K562 (cell line): Measurements from ENCODE around the gene UBXN6. TPM values are rescaled to one million over a fixed set of nuclear protein-coding genes. Genes with fewer than 3 reads are reported as not detected.

ENCODE experiments used
- ATAC-seq: fragments of 200-7000 bp; cut with Tn5 transposase; 3 replicates; pipeline ENCODE4 v1.9.1; 2020; ENCODE audit warnings: moderate library complexity
- BruUV-seq: library from RNA; stranded (reverse); fragments of 400-500 nt; replicated peaks from 2 replicates; lab custom pipeline; 2021; lab: Mats Ljungman, UMichigan
- CTCF ChIA-PET: fragments of 300-600 bp; formaldehyde crosslinking; extraction: SDS; loops from one replicate; lab custom pipeline; 2021; ENCODE audit warnings: low intra/inter-chr PET ratio; lab: Yijun Ruan, JAX
- POLR2A ChIA-PET: fragments of 300-600, 350-650 bp; sonication (Branson Sonifier 250); formaldehyde crosslinking; extraction: SDS; loops from one replicate; lab custom pipeline; 2021; ENCODE audit warnings: antibody characterized with exemption, inconsistent platforms; lab: Yijun Ruan, JAX
- DNase-seq, 4 experiments: peaks; one replicate each; pipeline versions ENCODE4 v3.0.0 to v3.0.0-alpha.2; 2011 to 2018; ENCODE audit warnings: low spot score in 3 of 4, mixed read lengths in 3 of 4; ENCODE audit errors: extremely low read depth in 1 of 4
- FAIRE-seq: peaks from 2 replicates; lab custom pipeline; 2011; peaks lifted over from hg19 to GRCh38; lab: Jason Lieb, UNC
- H2AFZ ChIP-seq: 2 replicates; pipeline ENCODE4 v1.6.0; 2011; ENCODE audit warnings: low read depth, low read length, control low read depth, inconsistent platforms
- H3K27ac ChIP-seq: fragments of 200-600 bp; 3 replicates; pipeline ENCODE4 v1.8.0; 2011; ENCODE audit warnings: low read depth, mild to moderate bottlenecking, control low read depth, inconsistent platforms, low read length, moderate library complexity, mixed read lengths; ENCODE audit errors: extremely low read depth
- H3K27me3 ChIP-seq, 2 experiments: fragments of 300-600 bp in 1 of 2; 2 replicates in 1 of 2; 3 replicates in 1 of 2; pipeline versions ENCODE4 v1.6.0 to v1.8.0; 2011; ENCODE audit warnings: inconsistent platforms in 2 of 2, low read length in 2 of 2, mild to moderate bottlenecking in 1 of 2, mixed read lengths in 1 of 2, moderate library complexity in 1 of 2; ENCODE audit not compliant: control insufficient read depth in 2 of 2, insufficient read depth in 2 of 2
- H3K36me3 ChIP-seq: fragments of 300-600 bp; 3 replicates; pipeline ENCODE4 v1.8.0; 2011; ENCODE audit warnings: mild to moderate bottlenecking, low read length, inconsistent platforms; ENCODE audit not compliant: control insufficient read depth, insufficient read depth
- H3K4me1 ChIP-seq, 2 experiments: fragments of 200-600 bp in 1 of 2; replicated peaks in 1 of 2; 2 replicates in 1 of 2; 3 replicates in 1 of 2; pipeline versions ENCODE4 v1.5.1 to v1.8.0; 2011; ENCODE audit warnings: inconsistent platforms in 2 of 2, low read length in 2 of 2, mild to moderate bottlenecking in 1 of 2, mixed read lengths in 1 of 2, moderate library complexity in 1 of 2; ENCODE audit not compliant: control insufficient read depth in 2 of 2, insufficient read depth in 2 of 2
- H3K4me2 ChIP-seq: 2 replicates; pipeline ENCODE4 v1.6.1; 2011; ENCODE audit warnings: low read length, control low read depth, inconsistent platforms, mixed read lengths; ENCODE audit not compliant: insufficient read depth
- H3K4me3 ChIP-seq: fragments of 200-600 bp; sonication (generic), shearing (Covaris generic); 2 replicates; pipeline ENCODE4 v1.5.1; 2016; ENCODE audit warnings: control low read depth, inconsistent platforms
- H3K79me2 ChIP-seq: fragments of 200-600 bp; 3 replicates; pipeline ENCODE4 v1.8.0; 2011; ENCODE audit warnings: low read length, inconsistent platforms; ENCODE audit not compliant: control insufficient read depth, insufficient read depth
- H3K9ac ChIP-seq, 2 experiments: 2 replicates each; pipeline versions ENCODE4 v1.6.0 to v1.6.1; 2011; ENCODE audit warnings: low read depth in 2 of 2, low read length in 2 of 2, control low read depth in 1 of 2, inconsistent platforms in 1 of 2, mild to moderate bottlenecking in 1 of 2, mixed read lengths in 1 of 2; ENCODE audit not compliant: insufficient read depth in 1 of 2
- H3K9me1 ChIP-seq: one replicate; pipeline ENCODE4 v1.6.0; 2011; ENCODE audit warnings: inconsistent platforms, mild to moderate bottlenecking, low read length, moderate library complexity; ENCODE audit not compliant: control insufficient read depth, insufficient read depth
- H3K9me3 ChIP-seq: replicated peaks from 2 replicates; pipeline ENCODE4 v1.5.1; 2011; ENCODE audit warnings: low read depth, low read length, inconsistent platforms; ENCODE audit not compliant: control insufficient read depth, insufficient read depth
- H4K20me1 ChIP-seq: replicated peaks from 2 replicates; pipeline ENCODE4 v1.6.1; 2011; ENCODE audit warnings: low read length, inconsistent platforms, mixed read lengths; ENCODE audit not compliant: control insufficient read depth, insufficient read depth
- IRF9 ChIP-seq: fragments of 450-650 bp; IDR thresholded peaks from 2 replicates; pipeline ENCODE4 v1.6.1; 2016; ENCODE audit warnings: missing biosample characterization, missing genetic modification characterization
- PML ChIP-seq: IDR thresholded peaks from 2 replicates; pipeline ENCODE4 v1.6.1; 2012; ENCODE audit warnings: low read length, inconsistent platforms
- POLR2A ChIP-seq: fragments of 450-650 bp; conservative IDR thresholded peaks from 2 replicates; pipeline ENCODE4 v1.6.1; 2016
- POLR2B ChIP-seq: fragments of 450-650 bp; IDR thresholded peaks from 2 replicates; pipeline ENCODE4 v1.6.1; 2018; ENCODE audit warnings: low read depth; ENCODE audit not compliant: partially characterized antibody
- POLR2G ChIP-seq: fragments of 200-400 bp; formaldehyde crosslinking; IDR thresholded peaks from 2 replicates; pipeline ENCODE4 v1.6.1; 2017; ENCODE audit warnings: low read depth, mild to moderate bottlenecking, antibody characterized with exemption, low read length, moderate library complexity
- ZBTB33 ChIP-seq: sonication (generic); formaldehyde crosslinking; IDR thresholded peaks from 2 replicates; pipeline ENCODE4 v1.8.1; 2023; ENCODE audit warnings: mild to moderate bottlenecking, missing genetic modification reagents
- ZC3H11A ChIP-seq: IDR thresholded peaks from 2 replicates; pipeline ENCODE4 v1.6.1; 2012; ENCODE audit warnings: low read depth, low read length, improper control_type of control experiment
- ZNF143 ChIP-seq: sonication (generic); formaldehyde crosslinking; IDR thresholded peaks from 2 replicates; pipeline ENCODE4 v1.9.0; 2022; ENCODE audit warnings: mild to moderate bottlenecking, missing genetic modification reagents
- ZNF407 ChIP-seq: fragments of 450-650 bp; IDR thresholded peaks from 2 replicates; pipeline ENCODE4 v1.6.1; 2016; ENCODE audit warnings: low read depth
- WGBS: fragments of 100-300 bp; shearing (Covaris generic); methylation state at CpG from one replicate; pipeline ENCODE4 v1.1.6; 2016; ENCODE audit warnings: low coverage, mixed read lengths; ENCODE audit not compliant: insufficient coverage; ENCODE audit errors: missing lambda C conversion rate; 5-methylcytosine and 5-hydroxymethylcytosine counted together
- in situ Hi-C: fragments of 300-500 bp; cut with MboI; formaldehyde crosslinking; loops from 4 replicates; pipeline ENCODE4 v1.15.0; 2018; ENCODE audit warnings: inconsistent platforms, mixed read lengths
- intact Hi-C: fragments of 100-400 bp; cut with micrococcal nuclease; formaldehyde crosslinking; loops from 2 replicates; pipeline ENCODE4 v1.14.2; 2022
- polyA plus RNA-seq, 8 experiments: library from polyadenylated mRNA; depleted of rRNA in 4 of 8; stranded (reverse) in 5 of 8; unstranded in 3 of 8; fragments of >200 nt; fragmentation: Nextera tagmentation in 2 of 8; fragmentation: Illumina TruSeq in 1 of 8; extraction: Ambion mirVana in 2 of 8; extraction: Trizol in 1 of 8; gene quantifications; 2 replicates each; pipeline versions ENCODE4 v1.2.1 to v1.2.3, GENCODE V29; 2011 to 2014; ENCODE audit warnings: inconsistent platforms in 1 of 8, missing spikeins in 1 of 8
- total RNA-seq, 7 experiments: library from RNA; depleted of rRNA in 6 of 7; stranded (reverse); fragments of >200 nt in 6 of 7; fragmentation: Illumina TruSeq in 2 of 7; extraction: Trizol in 2 of 7; gene quantifications; 2 replicates each; pipeline versions ENCODE4 v1.2.1 to v1.2.3, GENCODE V29; 2011 to 2021; ENCODE audit warnings: low replicate concordance in 1 of 7

Gene UBXN6
- total and polyA plus RNA-seq, 9 of the 15 experiments (the other 6 are each of a cell fraction or from before 2014, with no cell fraction given) = 0.48 to 90.2 (median 29.5) TPM

GRCh38 chr19:4448147-4448985 is 9.2 kb downstream of the UBXN6 start:
- peak; percentile 67; the same call in 1 of the 2 replicates for TF ChIP-seq POLR2G
- TF ChIP-seq ZNF407 = no peak
- TF ChIP-seq ZNF143 (CRISPR knock-in tag) = no peak
- TF ChIP-seq IRF9 = no peak
- no peak for TF ChIP-seq ZC3H11A
- TF ChIP-seq ZBTB33 (CRISPR knock-in tag) = peak; percentile 13; the same call in 1 of the 2 replicates
- TF ChIP-seq PML = no peak
- peak; percentile 9; the same call in 1 of the 2 replicates for TF ChIP-seq POLR2A
- TF ChIP-seq POLR2B = no peak
- ChIA-PET CTCF (no interaction called here), POLR2A (interaction anchor here (0.6 to 7.4 kb wide), 5 partner anchors 7 to 205 kb away, joined by 4 to 60 read pairs (median 8); no protein-coding TSS in a partner anchor)
- intact Hi-C loops = no loop called here
- no peak overlapping the region for H3K4me3 ChIP-seq
- no peaks in the 10 kb centered on the region for H3K9me1 ChIP-seq
- H3K9ac ChIP-seq = peak overlapping the region in 1 of 2 experiments; percentile 23; a peak in 1 of 4 replicates
- no TSS peak for BruUV-seq
- no peaks in the 10 kb centered on the region for H3K27me3 ChIP-seq
- H3K4me2 ChIP-seq = no peak overlapping the region
- DNase-seq (peak in 2 of 4 experiments; percentile 2 to 12), ATAC-seq (no peak), FAIRE-seq (no peak)
- in situ Hi-C loops = no loop called here
- no peaks in the 10 kb centered on the region for H3K79me2 ChIP-seq
- 80% methylated on average over 23 of the region's 30 CpGs for WGBS
- H2AFZ ChIP-seq = no peak overlapping the region
- H3K4me1 ChIP-seq = peaks cover 0 to 65% of the 10 kb centered on the region in 2 experiments; a peak in 2 of 5 replicates
- peaks cover 95% of the 10 kb centered on the region; the same call in 2 of the 3 replicates for H3K36me3 ChIP-seq
- H4K20me1 ChIP-seq = no peaks in the 10 kb centered on the region; the same call in 1 of the 2 replicates
- no peak overlapping the region for H3K27ac ChIP-seq
- H3K9me3 ChIP-seq = no peaks in the 10 kb centered on the region
